Panc1 (cell line): Measurements from ENCODE around the gene NFKBIZ.

Experiments used
- POLR2AphosphoS5 ChIP-seq: IDR thresholded peaks from 2 replicates; pipeline ENCODE4 v1.6.1; 2012; ENCODE audit warnings: mild to moderate bottlenecking, low read depth, low read length, moderate library complexity
- SIN3A ChIP-seq: IDR thresholded peaks from 2 replicates; pipeline ENCODE4 v1.6.1; 2012; ENCODE audit warnings: low read depth, mild to moderate bottlenecking, low read length, moderate library complexity, borderline replicate concordance; ENCODE audit not compliant: insufficient read depth
- TCF7L2 ChIP-seq: IDR thresholded peaks from 2 replicates; pipeline ENCODE4 v1.6.1; 2011; ENCODE audit warnings: mild to moderate bottlenecking, low read depth, low read length, inconsistent platforms
- TF ChIP-seq, protein P1 (sequence below): fragments of 450-650 bp; IDR thresholded peaks from 2 replicates; pipeline ENCODE4 v1.5.1; 2017; ENCODE audit warnings: mild to moderate bottlenecking
- TF ChIP-seq, protein P2 (sequence below), 2 experiments: IDR thresholded peaks; 2 replicates each; pipeline ENCODE4 v1.6.1; 2011 to 2012; ENCODE audit warnings: low read depth in 2 of 2, control low read depth in 1 of 2, low read length in 1 of 2, mild to moderate bottlenecking in 1 of 2, moderate library complexity in 1 of 2; ENCODE audit not compliant: insufficient read depth in 1 of 2

- TF ChIP-seq, protein P1, sequence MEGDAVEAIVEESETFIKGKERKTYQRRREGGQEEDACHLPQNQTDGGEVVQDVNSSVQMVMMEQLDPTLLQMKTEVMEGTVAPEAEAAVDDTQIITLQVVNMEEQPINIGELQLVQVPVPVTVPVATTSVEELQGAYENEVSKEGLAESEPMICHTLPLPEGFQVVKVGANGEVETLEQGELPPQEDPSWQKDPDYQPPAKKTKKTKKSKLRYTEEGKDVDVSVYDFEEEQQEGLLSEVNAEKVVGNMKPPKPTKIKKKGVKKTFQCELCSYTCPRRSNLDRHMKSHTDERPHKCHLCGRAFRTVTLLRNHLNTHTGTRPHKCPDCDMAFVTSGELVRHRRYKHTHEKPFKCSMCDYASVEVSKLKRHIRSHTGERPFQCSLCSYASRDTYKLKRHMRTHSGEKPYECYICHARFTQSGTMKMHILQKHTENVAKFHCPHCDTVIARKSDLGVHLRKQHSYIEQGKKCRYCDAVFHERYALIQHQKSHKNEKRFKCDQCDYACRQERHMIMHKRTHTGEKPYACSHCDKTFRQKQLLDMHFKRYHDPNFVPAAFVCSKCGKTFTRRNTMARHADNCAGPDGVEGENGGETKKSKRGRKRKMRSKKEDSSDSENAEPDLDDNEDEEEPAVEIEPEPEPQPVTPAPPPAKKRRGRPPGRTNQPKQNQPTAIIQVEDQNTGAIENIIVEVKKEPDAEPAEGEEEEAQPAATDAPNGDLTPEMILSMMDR, result no peak
- TF ChIP-seq POLR2AphosphoS5, result no peak
- TF ChIP-seq, protein P2, sequence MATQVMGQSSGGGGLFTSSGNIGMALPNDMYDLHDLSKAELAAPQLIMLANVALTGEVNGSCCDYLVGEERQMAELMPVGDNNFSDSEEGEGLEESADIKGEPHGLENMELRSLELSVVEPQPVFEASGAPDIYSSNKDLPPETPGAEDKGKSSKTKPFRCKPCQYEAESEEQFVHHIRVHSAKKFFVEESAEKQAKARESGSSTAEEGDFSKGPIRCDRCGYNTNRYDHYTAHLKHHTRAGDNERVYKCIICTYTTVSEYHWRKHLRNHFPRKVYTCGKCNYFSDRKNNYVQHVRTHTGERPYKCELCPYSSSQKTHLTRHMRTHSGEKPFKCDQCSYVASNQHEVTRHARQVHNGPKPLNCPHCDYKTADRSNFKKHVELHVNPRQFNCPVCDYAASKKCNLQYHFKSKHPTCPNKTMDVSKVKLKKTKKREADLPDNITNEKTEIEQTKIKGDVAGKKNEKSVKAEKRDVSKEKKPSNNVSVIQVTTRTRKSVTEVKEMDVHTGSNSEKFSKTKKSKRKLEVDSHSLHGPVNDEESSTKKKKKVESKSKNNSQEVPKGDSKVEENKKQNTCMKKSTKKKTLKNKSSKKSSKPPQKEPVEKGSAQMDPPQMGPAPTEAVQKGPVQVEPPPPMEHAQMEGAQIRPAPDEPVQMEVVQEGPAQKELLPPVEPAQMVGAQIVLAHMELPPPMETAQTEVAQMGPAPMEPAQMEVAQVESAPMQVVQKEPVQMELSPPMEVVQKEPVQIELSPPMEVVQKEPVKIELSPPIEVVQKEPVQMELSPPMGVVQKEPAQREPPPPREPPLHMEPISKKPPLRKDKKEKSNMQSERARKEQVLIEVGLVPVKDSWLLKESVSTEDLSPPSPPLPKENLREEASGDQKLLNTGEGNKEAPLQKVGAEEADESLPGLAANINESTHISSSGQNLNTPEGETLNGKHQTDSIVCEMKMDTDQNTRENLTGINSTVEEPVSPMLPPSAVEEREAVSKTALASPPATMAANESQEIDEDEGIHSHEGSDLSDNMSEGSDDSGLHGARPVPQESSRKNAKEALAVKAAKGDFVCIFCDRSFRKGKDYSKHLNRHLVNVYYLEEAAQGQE (IDR thresholded peaks at IDR 0.05; ENCODE audit: insufficient read depth in 1 of 2, low read depth in 2 of 2, low read length in 1 of 2), result no peak
- TF ChIP-seq SIN3A, result no peak
- TF ChIP-seq TCF7L2, result no peak
These were observed 20.8 kb downstream of the NFKBIZ start for GRCh38 chr3:101870138-101870537.
